GM12892 (cell line): ENCODE results near the gene SYT14.

Experiments used
- DNase-seq: peaks from one replicate; pipeline ENCODE4 v3.0.0; 2011; ENCODE audit not compliant: insufficient read length
- FAIRE-seq: peaks from 2 replicates; lab custom pipeline; 2011; peaks lifted over from hg19 to GRCh38; lab: Jason Lieb, UNC
- POLR2A ChIP-seq: IDR thresholded peaks from 2 replicates; pipeline ENCODE4 v1.6.1; 2011; ENCODE audit warnings: low read depth, low read length, control low read depth
- POLR2AphosphoS5 ChIP-seq: IDR thresholded peaks from 2 replicates; pipeline ENCODE4 v1.6.1; 2011; ENCODE audit warnings: low read depth, low read length, control low read depth
- TAF1 ChIP-seq: IDR thresholded peaks from 2 replicates; pipeline ENCODE4 v1.6.1; 2011; ENCODE audit warnings: low read depth, mild to moderate bottlenecking, control low read depth, low read length, borderline replicate concordance

Gene SYT14

GRCh38 chr1:209996348-209996747, 58.3 kb downstream of the SYT14 start:
- TF ChIP-seq POLR2AphosphoS5 (no peak), POLR2A (no peak), TAF1 (no peak)
- no peak for FAIRE-seq

DNA sequence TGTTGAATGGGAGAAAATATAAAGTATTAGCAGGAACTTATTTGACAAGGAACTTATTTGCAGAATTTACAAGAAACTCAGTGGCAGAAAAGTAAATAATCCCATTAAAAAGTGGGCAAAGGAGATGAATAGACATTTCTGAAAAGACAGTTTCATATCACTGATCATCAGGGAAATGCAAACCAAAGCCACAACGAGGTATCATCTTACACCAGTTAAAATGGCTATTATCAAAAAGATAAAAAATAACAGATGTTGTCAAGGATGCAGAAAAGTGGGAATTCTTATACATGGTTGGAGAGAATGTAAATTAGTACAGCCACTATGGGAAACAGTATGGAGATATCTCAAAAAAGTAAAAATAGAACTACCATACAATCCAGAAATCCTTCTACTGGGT, 61.0 kb downstream of the SYT14 start:
- FAIRE-seq, result no peak
- DNase-seq, result no peak
- TF ChIP-seq POLR2AphosphoS5, result no peak
- no peak for TF ChIP-seq TAF1
- no peak for TF ChIP-seq POLR2A

More at GRCh38 chr1:209996348-209996747, 58.3 kb downstream of the SYT14 start:
- no peak for DNase-seq

GRCh38 chr1:210001751-210002150, 63.7 kb downstream of the SYT14 start:
- no peak for TF ChIP-seq POLR2AphosphoS5
- TF ChIP-seq POLR2A, result no peak
- no peak for TF ChIP-seq TAF1
- no peak for FAIRE-seq
- no peak for DNase-seq

DNA sequence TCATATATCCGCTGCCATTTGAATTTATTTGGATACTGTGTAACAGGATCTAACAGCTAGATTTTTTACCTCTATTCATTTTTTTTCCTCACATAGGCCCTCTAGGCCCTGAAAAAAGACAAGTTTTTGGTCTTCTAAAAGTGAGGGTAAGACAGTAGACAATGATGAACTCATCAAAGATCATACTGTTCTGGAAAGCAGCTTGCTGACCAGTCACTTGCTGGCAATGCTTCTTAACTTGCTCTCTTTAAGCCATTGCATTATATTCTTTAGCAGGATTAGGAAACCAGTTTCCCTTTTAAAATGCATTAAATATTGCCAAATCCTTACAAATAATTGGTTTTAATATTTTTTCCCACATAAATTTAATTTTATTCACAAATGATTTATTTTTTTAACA, 65.5 kb downstream of the SYT14 start:
- DNase-seq, result no peak
- TF ChIP-seq POLR2A (no peak), POLR2AphosphoS5 (no peak), TAF1 (no peak)
- no peak for FAIRE-seq

- no peak for TF ChIP-seq POLR2AphosphoS5
- TF ChIP-seq TAF1, result no peak
- no peak for TF ChIP-seq POLR2A
- FAIRE-seq (no peak), DNase-seq (no peak)
Observed at GRCh38 chr1:210010161-210010560, 72.1 kb downstream of the SYT14 start.

DNA sequence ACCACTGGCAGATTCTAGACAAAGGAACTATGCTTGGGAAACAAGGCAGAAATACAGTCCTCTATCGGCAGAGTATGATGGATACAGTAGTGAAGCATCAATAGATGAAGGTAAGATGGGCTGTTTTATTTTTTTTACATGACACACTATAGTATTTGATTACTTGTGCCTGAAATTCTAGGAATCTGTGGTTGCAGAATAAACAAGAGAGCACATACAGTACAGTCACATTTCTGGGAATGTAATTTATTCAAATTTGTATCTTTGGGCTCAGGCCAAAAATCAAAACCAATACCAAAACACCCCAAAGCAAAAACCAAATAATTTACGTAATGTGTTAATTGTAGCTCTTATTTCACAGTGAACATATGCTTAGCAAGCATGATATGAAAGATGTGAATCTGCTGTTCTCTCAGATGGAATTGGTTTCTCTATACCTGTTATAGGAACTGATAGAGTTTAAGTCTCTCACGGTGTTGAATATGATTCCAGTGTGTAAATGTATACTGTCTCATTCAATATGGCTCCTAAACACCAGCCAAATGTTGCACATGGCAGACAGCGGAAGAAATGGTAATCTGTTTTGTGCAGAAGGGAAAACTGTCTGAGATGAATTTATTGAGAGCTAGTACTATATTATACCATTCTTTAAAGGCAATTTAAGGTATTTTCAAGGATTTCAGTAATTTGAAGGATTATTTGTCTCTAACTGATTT, 83.3 kb downstream of the SYT14 start:
- FAIRE-seq, result no peak
- TF ChIP-seq POLR2A (no peak), TAF1 (no peak), POLR2AphosphoS5 (no peak)
- no peak for DNase-seq

DNA sequence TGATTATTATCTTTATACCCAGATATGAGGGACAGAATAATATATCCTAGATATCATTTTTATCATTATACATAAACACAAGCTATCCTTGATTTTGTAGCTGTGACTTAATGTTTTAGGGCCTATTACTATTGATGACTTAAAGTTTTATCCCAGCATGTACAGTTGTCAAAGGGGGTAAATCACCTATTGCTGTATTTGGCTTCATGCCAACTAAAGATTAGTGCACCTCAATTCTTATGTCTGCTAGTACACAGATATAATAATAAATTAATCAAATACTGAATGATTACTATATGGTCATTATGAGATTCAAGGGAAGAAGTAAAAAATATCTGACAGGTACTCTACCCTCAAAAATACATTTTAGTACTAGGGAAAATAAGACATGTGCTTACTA, 84.0 kb downstream of the SYT14 start:
- TF ChIP-seq POLR2AphosphoS5 (no peak), TAF1 (no peak), POLR2A (no peak)
- FAIRE-seq (no peak), DNase-seq (no peak)

- TF ChIP-seq POLR2A (no peak), TAF1 (no peak), POLR2AphosphoS5 (no peak)
- no peak for FAIRE-seq
Observed at GRCh38 chr1:210024282-210024681, 86.3 kb downstream of the SYT14 start.

GRCh38 chr1:210024996-210025395, 87.0 kb downstream of the SYT14 start:
- no peak for TF ChIP-seq POLR2AphosphoS5
- TF ChIP-seq POLR2A, result no peak
- no peak for TF ChIP-seq TAF1
- DNase-seq (no peak), FAIRE-seq (no peak)

More at GRCh38 chr1:210024282-210024681, 86.3 kb downstream of the SYT14 start:
- no peak for DNase-seq

GRCh38 chr1:210025870-210026269, 87.9 kb downstream of the SYT14 start:
- no peak for FAIRE-seq
- TF ChIP-seq POLR2A (no peak), POLR2AphosphoS5 (no peak), TAF1 (no peak)
- no peak for DNase-seq

DNA sequence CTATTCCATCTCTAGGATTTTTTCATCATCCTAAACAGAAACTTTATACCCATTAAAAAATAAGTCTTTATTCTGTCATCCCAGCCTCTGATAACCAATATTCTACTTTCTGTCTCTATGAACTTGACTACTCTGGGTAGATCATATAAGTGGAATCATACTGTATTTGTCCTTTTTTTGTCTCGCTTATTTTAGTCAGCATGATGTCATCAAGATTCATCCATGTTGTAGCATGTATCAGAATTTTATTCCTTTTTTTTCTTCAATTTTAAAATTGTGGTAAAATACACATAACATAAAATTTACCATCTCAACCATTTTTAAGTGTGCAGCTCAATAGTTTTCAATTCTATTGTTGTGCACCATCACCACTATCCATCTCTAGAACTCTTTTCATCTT, 90.0 kb downstream of the SYT14 start:
- TF ChIP-seq POLR2AphosphoS5, result no peak
- TF ChIP-seq POLR2A, result no peak
- TF ChIP-seq TAF1, result no peak
- FAIRE-seq (no peak), DNase-seq (no peak)

GRCh38 chr1:210031473-210031872, 93.5 kb downstream of the SYT14 start:
- FAIRE-seq (no peak), DNase-seq (no peak)
- no peak for TF ChIP-seq TAF1
- no peak for TF ChIP-seq POLR2AphosphoS5
- TF ChIP-seq POLR2A, result no peak

DNA sequence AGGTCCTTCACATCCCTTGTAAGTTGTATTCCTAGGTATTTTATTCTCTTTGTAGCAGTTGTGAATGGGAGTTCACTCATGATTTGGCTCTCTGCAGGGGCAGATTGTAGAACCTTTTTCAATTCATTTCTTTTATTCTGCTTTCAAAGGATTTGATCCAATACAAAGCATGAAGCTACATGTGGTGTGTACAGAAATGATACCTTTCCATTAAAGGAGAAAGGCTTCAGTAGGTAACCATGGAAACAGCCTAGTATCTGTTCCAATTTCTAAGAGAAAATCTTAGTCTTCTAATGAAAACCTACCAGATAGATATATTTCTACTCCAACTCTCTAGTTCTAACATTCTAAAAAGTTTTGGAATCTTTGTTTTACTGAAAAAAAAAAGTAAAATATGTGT, 105.0 kb downstream of the SYT14 start:
- FAIRE-seq, result no peak
- no peak for DNase-seq
- TF ChIP-seq POLR2AphosphoS5 (no peak), POLR2A (no peak), TAF1 (no peak)
